Stimulated activated CD4-positive, alpha-beta T cell treated with anti-CD3 and anti-CD28 coated beads, Interleukin-4, amount 100 ng/mL, for 4 hours (primary cell): ENCODE results near the gene SAP25.
A peak's percentile ranks its signal among the peaks of the same experiment; 100 is the strongest.

Experiments used
- DNase-seq, 2 experiments: peaks; one replicate each; pipeline ENCODE4 v3.0.0-alpha.2; 2020

The SAP25 gene

DNA sequence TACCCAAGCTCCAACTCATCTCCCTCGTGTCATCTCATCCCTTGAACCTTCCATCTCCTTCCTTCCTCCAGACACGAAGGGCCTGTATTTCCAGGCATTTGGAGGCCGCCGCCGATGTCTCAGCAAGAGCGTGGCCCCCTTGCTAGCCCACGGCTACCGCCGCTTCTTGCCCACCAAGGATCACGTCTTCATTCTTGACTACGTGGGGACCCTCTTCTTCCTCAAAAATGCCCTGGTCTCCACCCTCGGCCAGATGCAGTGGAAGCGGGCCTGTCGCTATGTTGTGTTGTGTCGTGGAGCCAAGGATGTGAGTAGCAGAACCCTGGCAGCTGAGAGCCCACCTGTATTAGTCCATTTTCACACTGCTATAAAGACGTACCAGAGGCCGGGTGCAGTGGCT, 17.9 kb upstream of the SAP25 start:
- DNase-seq = no peak

GRCh38 chr7:100590077-100590737, 16.5 kb upstream of the SAP25 start:
- no peak for DNase-seq

DNA sequence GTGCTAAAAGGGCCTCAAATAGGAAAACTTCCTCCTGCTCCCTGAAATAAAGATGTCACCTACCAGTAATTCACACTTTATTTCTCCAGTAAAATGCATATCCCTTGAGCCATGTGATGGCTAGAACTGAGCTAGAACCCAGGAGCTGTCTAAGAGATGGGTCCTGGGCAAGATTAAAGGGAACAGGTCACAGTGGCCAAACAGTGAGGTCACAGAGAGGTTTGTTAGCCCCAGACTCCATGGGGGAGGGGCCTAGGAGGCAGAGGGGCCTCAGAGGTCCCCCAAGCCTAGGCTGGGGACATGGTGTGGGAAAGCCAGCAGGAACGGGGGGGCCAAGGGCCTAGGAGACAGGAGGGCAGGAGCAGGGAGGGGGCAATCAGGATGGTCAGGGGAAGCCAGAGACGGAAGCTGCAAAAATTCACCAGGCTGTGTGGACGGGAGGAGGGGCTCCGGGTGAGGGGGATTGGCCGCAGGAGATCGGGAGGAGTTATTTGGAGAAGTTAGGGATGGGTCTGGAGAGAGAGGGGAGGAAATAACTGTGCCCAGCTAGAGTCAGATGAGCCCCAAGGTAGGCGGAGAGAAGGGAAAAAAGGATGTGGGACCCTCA, 15.7 kb upstream of the SAP25 start:
- no peak for DNase-seq

- DNase-seq = no peak
Observed at GRCh38 chr7:100588438-100588837, 14.7 kb upstream of the SAP25 start.

GRCh38 chr7:100586266-100587025, 12.7 kb upstream of the SAP25 start, which contains the start of gene FBXO24:
FBXO24 (plus strand) TSS chr7:100586328; CDS start chr7:100586626, 298 bp downstream.
- DNase-seq = peak; percentile 96 to 100

GRCh38 chr7:100585511-100586265, 12.0 kb upstream of the SAP25 start, which contains the start of gene LRCH4:
LRCH4 (minus strand) TSS chr7:100586129; CDS start chr7:100586100, 29 bp downstream.
- DNase-seq = peak; percentile 45 to 56

DNA sequence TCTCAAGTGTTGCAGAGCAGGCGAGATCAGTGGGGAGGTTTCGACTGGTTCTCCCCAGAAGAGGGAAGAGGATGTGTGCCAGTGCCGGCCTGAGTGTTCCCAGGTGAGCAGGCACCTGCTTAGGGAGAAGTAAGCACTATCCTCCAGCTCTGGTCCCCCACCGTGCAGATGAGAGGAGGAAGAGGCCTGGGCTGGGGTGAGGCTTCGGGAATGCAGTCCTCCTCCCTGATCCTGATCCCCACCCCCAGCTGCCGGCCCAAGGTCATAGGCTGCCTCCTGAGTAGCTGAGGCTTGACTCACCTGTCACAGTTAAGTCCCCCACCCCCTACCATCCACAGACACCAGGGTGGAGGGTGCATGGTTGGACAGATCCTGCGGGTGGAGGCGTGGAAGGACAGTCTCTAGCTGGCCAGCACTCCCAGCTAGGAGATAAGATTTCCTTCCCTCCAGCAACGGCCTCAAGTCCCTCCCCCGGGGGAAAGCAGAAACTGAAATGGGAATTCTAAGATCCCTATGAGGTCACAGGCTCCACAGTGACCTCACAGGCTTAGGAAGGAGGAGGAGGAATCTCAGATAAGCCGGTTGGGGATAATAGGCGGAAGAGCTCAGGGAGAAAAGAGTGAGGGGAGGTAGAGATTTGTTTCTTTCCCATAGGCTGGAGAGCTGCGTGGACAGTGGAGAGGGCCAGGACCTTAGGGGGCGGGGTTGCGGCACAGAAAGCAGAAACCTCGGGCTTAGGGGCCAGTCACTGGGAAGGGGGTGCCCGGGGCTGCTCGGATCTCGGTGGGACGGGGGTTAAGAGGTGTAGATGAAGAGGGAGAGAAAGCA, 11.2 kb upstream of the SAP25 start:
- DNase-seq = no peak

GRCh38 chr7:100584054-100584682, 10.5 kb upstream of the SAP25 start:
- no peak for DNase-seq

DNA sequence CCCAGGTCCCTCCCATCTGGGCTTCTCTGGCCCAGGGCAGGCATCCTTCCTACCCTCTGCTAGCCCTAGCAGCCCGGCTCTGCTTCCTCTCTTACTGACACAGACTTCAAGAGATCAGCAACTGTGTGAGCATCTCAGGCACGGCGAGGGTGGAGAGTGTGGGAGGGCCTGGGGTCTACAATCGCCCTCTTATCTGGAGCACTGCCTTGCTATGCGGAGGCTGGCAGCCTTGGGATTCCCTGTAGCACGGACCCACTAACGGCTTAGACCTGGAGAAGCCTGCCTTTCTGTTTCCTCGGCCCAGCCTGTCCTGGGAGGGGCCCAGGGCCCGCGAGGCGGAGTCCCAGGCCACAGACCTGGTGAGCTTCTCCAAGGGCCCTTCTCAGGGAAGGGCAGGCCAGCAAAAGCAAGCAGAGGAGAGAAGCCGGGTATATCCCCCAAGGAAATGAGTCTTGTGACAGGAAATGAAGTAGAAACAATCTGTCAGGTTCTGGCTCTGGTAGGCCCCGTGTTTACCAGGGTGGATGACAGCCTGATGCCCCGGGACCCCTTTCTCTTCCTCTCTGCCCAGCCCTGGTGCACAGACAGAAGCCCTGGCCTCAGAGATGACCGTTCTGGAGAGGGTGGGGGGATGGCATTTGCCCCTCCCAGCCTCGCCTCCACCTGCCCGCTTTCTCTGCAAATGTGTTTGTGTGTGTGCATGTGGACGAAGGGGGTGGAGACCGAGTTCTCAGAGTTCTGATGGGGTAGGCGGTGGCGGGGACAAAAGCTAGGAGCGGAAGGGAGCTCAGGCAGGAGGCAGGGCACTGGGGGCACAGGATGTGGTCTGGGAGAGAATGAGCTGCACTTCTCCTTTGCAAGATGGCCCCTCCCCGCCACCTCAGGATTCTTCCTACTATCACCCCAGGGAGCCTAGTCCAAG, 9.7 kb upstream of the SAP25 start:
- peak; percentile 46 to 54 for DNase-seq

DNA sequence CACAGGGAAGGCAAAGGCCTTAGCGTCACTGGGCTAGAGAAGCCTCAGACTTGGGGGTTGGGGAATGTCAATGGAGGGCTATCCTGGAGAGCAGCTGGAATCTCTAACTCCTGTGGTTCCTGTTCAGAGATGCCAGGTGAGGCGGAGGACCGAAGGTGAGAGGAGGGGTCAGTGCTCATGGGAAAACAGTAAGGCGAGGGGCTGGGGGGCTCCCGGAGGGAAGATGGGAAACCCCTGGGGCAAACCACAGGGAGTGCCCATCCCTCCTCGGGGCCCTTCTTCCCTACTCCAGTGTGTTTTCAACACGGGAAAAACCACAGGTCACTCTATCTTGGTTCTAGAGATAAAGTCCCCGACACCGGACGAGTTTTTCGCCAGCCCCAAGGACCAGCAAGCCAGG, 8.9 kb upstream of the SAP25 start:
- no peak for DNase-seq

- no peak for DNase-seq
Observed at GRCh38 chr7:100582041-100582579, 8.4 kb upstream of the SAP25 start.

GRCh38 chr7:100580466-100581283, 7.0 kb upstream of the SAP25 start:
- no peak for DNase-seq

DNA sequence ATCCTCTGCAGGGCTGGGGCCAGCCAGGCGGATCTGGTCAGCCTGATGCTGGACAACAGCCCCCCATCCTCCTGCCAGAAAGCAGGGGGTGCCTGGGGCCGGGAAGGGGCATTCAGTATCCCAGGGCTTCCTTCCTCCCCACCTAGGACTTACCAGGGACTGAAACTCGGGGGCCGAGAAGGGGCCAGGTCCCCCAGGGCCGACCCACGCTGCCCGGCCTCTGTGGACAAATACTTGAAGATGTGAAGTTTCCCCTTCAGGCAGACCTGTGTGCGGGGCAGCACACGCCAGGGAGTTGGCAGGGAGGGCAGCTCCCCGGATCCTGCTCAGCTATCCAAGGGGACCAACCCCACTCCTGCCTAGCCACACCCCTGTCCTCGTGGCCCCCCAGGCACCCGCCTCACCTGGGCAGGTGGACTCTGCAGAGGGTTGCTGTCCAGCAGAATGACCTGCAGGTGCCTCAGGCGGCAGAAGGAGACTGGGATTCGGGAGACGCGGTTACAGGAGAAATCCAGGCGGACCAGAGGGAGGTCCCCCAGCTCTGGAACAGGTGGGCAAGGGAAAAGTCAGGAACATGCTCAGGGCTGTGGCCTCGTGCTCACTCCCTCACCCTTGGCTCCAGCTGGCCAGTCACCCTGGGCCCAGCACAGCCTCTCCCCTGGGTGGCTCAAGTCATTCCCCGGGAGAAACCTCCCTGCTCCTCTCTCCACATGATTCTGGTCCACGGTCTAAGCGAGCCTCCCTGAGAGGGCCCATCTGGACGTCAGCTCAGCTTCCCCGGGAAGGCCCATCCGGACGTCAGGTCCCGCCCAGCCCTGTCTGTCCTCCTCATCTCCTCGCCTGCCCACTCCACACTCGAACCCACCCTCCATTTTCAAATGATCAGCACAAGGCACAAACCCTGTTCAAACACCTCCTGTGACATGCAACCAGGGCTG, 4.8 kb upstream of the SAP25 start:
- no peak for DNase-seq

- no peak for DNase-seq
Observed at GRCh38 chr7:100577507-100577906, 3.8 kb upstream of the SAP25 start.

DNA sequence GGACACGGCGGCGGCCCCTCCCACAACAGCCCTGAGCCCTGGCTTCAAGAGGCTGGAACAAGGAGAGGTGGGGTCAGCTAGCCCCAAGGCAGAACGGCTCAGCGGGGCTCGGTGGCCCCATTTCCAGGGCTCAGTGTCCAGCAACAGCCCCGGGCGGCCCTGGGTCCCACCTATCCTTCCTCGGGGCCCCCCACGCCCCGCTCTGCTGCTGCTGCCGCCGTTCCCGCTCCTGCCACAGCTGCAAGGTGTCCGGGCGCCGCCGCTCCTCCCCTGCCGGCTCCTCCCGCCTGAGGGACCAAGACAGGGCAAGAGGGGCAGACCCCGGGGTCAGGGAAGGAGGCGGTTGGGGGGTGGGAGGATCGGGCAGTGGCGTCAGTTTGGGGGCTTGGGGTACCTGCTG, 3.4 kb upstream of the SAP25 start:
- no peak for DNase-seq

DNA sequence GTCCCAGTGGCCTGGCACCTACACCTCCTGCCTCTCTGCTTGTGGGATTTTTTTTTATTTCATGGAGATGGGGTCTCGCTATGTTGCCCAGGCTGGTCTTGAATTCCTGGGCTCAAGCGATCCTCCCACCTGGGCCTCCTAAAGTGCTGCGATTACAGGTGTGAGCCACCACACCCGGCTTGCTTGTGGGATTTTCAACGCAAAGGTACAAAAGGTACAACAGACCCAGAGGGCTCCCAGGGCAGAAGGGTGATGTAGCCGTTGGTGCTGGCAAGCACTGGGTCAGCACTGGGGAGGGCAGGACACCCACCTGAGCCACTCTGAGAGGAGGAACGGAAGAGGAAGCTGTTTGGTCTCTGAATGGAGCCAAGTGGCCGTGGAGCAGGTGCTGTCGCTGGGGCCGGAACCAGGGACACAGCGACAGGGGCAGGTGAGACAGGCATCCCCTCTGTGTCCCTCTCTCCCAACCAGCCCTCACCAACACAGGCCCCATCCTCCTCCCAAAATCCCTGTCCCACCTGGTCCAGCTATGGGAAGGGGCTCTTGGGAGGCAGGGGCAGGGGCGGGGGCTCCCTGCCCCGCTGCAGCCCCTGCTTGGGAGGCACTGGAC, 2.8 kb upstream of the SAP25 start:
- no peak for DNase-seq

- no peak for DNase-seq
Observed at GRCh38 chr7:100575746-100576383, 2.2 kb upstream of the SAP25 start.
